Hepatocyte (in vitro differentiated cells): ENCODE data around the gene ADAMTS2.

Experiments used
- CTCF ChIP-seq: fragments of 200-600 bp; sonication (generic); IDR thresholded peaks from 2 replicates; pipeline ENCODE4 v1.5.1; 2016; ENCODE audit warnings: antibody characterized with exemption, mild to moderate bottlenecking; ENCODE audit not compliant: poor library complexity
- EZH2phosphoT487 ChIP-seq: fragments of 200-600 bp; sonication (generic); IDR thresholded peaks from one replicate; pipeline ENCODE4 v1.6.1; 2018; ENCODE audit warnings: antibody characterized with exemption, mild to moderate bottlenecking, low read depth, moderate library complexity; ENCODE audit not compliant: unreplicated experiment, severe bottlenecking

GRCh38 chr5:179316111-179316551 is 29.1 kb downstream of the ADAMTS2 start:
- TF ChIP-seq CTCF (no peak), EZH2phosphoT487 (no peak)
